Prostate gland (tissue), 2 donors: Measurements from ENCODE around the gene DCTN3.

Source experiments
- POLR2A ChIP-seq: fragments of 450-650 bp; IDR thresholded peaks from one replicate; pipeline ENCODE4 v1.6.1; 2016; ENCODE audit warnings: antibody characterized with exemption, mild to moderate bottlenecking
- POLR2AphosphoS5 ChIP-seq: sonication (generic); formaldehyde crosslinking; IDR thresholded peaks from one replicate; pipeline ENCODE4 v1.6.1; 2017; ENCODE audit warnings: antibody characterized with exemption
- TF ChIP-seq, protein P1 (sequence below), 4 experiments: fragments of 200-600 bp in 2 of 4; fragments of 450-650 bp in 2 of 4; sonication (generic) in 2 of 4; IDR thresholded peaks; 1 replicate in 3 of 4; 2 replicates in 1 of 4; pipeline ENCODE4 v1.5.1; 2016 to 2019; ENCODE audit warnings: antibody characterized with exemption in 4 of 4, mild to moderate bottlenecking in 2 of 4, moderate library complexity in 2 of 4

DNA sequence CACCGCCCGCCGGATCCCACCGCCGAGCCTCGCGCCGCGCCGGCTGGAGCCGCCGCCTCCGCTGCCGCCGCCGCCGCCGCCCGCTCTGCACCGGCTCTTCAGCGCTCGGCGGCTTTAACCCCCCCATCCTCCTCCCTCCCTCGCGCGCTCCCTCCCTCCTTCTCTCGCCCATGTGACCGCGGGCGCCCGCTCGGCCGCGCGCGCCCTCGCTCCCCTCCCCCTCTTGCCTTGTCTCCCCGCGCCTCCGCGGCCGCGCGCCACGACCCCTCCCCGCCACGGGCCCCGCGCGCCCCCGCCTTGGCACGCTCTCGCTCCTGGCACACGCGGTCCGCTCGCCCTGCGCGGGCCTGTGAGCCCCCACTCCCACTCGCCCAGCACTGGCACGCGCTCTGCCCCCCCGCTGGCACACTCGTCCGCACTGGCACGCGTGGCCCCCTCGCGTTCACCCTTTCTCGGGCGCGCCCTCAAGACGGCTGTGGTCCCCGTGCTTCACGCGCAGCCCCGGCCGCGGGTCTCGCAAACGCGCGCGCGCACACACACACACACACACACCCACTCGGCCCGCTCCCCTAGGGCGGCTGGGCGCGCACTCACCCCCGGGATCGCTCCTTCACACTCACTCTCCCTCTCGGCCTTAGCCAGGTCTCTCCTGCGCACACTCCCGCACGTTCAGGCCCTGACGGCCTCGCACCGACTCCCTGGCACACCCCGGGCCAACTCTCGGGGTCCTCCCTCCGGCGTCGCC lies 30.5 kb downstream of the DCTN3 start, which contains the start of gene CNTFR:
- TF ChIP-seq, protein P1, sequence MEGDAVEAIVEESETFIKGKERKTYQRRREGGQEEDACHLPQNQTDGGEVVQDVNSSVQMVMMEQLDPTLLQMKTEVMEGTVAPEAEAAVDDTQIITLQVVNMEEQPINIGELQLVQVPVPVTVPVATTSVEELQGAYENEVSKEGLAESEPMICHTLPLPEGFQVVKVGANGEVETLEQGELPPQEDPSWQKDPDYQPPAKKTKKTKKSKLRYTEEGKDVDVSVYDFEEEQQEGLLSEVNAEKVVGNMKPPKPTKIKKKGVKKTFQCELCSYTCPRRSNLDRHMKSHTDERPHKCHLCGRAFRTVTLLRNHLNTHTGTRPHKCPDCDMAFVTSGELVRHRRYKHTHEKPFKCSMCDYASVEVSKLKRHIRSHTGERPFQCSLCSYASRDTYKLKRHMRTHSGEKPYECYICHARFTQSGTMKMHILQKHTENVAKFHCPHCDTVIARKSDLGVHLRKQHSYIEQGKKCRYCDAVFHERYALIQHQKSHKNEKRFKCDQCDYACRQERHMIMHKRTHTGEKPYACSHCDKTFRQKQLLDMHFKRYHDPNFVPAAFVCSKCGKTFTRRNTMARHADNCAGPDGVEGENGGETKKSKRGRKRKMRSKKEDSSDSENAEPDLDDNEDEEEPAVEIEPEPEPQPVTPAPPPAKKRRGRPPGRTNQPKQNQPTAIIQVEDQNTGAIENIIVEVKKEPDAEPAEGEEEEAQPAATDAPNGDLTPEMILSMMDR (IDR thresholded peaks at IDR 0.05), result no peak
- TF ChIP-seq POLR2A (no peak), POLR2AphosphoS5 (no peak)
